Prostate gland (tissue), 2 donors: Measurements from ENCODE around the gene UMOD.

Experiments
- POLR2A ChIP-seq: fragments of 450-650 bp; IDR thresholded peaks from one replicate; pipeline ENCODE4 v1.6.1; 2016; ENCODE audit warnings: antibody characterized with exemption, mild to moderate bottlenecking
- TF ChIP-seq, protein P1 (sequence below), 4 experiments: fragments of 200-600 bp in 2 of 4; fragments of 450-650 bp in 2 of 4; sonication (generic) in 2 of 4; IDR thresholded peaks; 1 replicate in 3 of 4; 2 replicates in 1 of 4; pipeline ENCODE4 v1.5.1; 2016 to 2019; ENCODE audit warnings: antibody characterized with exemption in 4 of 4, mild to moderate bottlenecking in 2 of 4, moderate library complexity in 2 of 4

- TF ChIP-seq, protein P1, sequence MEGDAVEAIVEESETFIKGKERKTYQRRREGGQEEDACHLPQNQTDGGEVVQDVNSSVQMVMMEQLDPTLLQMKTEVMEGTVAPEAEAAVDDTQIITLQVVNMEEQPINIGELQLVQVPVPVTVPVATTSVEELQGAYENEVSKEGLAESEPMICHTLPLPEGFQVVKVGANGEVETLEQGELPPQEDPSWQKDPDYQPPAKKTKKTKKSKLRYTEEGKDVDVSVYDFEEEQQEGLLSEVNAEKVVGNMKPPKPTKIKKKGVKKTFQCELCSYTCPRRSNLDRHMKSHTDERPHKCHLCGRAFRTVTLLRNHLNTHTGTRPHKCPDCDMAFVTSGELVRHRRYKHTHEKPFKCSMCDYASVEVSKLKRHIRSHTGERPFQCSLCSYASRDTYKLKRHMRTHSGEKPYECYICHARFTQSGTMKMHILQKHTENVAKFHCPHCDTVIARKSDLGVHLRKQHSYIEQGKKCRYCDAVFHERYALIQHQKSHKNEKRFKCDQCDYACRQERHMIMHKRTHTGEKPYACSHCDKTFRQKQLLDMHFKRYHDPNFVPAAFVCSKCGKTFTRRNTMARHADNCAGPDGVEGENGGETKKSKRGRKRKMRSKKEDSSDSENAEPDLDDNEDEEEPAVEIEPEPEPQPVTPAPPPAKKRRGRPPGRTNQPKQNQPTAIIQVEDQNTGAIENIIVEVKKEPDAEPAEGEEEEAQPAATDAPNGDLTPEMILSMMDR (IDR thresholded peaks at IDR 0.05): no peak
- TF ChIP-seq POLR2A: no peak
Observed at GRCh38 chr16:20329392-20330138, 22.9 kb downstream of the UMOD start.
